BJ (cell line): Measurements from ENCODE around the gene NPHP4. TPM values are rescaled to one million over a fixed set of nuclear protein-coding genes. Genes with fewer than 3 reads are reported as not detected.

ENCODE experiments used
- CTCF ChIA-PET: fragments of 350-600 bp; formaldehyde crosslinking; extraction: SDS; loops from one replicate; lab custom pipeline; 2021; ENCODE audit warnings: antibody characterized with exemption, inconsistent platforms; lab: Yijun Ruan, JAX
- POLR2A ChIA-PET: fragments of 300-600 bp; sonication (Branson Sonifier 250); formaldehyde crosslinking; extraction: SDS; loops from one replicate; lab custom pipeline; 2021; ENCODE audit warnings: antibody characterized with exemption; lab: Charles Lee
- DNase-seq: peaks from one replicate; pipeline ENCODE4 v3.0.0-alpha.2; 2011; ENCODE audit warnings: low read depth
- H3K27me3 ChIP-seq: 2 replicates; pipeline ENCODE4 v1.6.0; 2011; ENCODE audit warnings: low read length; ENCODE audit not compliant: control insufficient read depth, insufficient read depth
- H3K36me3 ChIP-seq: 2 replicates; pipeline ENCODE4 v1.5.1; 2011; ENCODE audit warnings: low read length; ENCODE audit not compliant: control insufficient read depth, insufficient read depth
- H3K4me3 ChIP-seq: 2 replicates; pipeline ENCODE4 v1.5.1; 2011; ENCODE audit warnings: low read depth, mild to moderate bottlenecking, control low read depth, low read length
- polyA plus RNA-seq: library from polyadenylated mRNA; depleted of rRNA; stranded (reverse); fragments of >200 nt; gene quantifications from 2 replicates; pipeline ENCODE4 v1.2.3, GENCODE V29; 2011
- TF ChIP-seq, protein P1 (sequence below): IDR thresholded peaks from 2 replicates; pipeline ENCODE4 v1.5.1; 2011; ENCODE audit warnings: low read depth, mild to moderate bottlenecking, control low read depth, inconsistent platforms, low read length, moderate library complexity; ENCODE audit not compliant: insufficient read depth

The NPHP4 gene
- polyA plus RNA-seq, 1 experiment, result 4.3 TPM

DNA sequence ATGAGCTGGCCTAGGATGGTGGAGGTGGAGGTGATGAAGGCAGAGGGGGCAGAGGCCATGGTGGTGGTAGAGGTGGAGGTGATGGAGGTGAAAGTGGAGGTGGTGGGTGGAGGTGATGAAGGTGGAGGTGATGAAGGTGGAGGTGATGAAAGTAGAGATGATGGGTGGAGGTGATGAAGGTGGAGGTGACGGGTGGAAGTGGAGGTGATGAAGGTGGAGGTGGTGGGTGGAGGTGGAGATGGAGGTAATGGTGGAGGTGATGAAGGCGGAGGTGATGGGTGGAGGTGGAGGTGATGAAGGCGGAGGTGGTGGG lies 19.7 kb upstream of the NPHP4 start:
- CTCF ChIA-PET, result no interaction called here
- no peak for DNase-seq
- H3K4me3 ChIP-seq, result no peak overlapping the region
- TF ChIP-seq, protein P1, sequence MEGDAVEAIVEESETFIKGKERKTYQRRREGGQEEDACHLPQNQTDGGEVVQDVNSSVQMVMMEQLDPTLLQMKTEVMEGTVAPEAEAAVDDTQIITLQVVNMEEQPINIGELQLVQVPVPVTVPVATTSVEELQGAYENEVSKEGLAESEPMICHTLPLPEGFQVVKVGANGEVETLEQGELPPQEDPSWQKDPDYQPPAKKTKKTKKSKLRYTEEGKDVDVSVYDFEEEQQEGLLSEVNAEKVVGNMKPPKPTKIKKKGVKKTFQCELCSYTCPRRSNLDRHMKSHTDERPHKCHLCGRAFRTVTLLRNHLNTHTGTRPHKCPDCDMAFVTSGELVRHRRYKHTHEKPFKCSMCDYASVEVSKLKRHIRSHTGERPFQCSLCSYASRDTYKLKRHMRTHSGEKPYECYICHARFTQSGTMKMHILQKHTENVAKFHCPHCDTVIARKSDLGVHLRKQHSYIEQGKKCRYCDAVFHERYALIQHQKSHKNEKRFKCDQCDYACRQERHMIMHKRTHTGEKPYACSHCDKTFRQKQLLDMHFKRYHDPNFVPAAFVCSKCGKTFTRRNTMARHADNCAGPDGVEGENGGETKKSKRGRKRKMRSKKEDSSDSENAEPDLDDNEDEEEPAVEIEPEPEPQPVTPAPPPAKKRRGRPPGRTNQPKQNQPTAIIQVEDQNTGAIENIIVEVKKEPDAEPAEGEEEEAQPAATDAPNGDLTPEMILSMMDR, result no peak
- POLR2A ChIA-PET, result no interaction called here
- H3K27me3 ChIP-seq, result no peaks in the 10 kb centered on the region
- H3K36me3 ChIP-seq, result no peaks in the 10 kb centered on the region; the same call in 1 of the 2 replicates

DNA sequence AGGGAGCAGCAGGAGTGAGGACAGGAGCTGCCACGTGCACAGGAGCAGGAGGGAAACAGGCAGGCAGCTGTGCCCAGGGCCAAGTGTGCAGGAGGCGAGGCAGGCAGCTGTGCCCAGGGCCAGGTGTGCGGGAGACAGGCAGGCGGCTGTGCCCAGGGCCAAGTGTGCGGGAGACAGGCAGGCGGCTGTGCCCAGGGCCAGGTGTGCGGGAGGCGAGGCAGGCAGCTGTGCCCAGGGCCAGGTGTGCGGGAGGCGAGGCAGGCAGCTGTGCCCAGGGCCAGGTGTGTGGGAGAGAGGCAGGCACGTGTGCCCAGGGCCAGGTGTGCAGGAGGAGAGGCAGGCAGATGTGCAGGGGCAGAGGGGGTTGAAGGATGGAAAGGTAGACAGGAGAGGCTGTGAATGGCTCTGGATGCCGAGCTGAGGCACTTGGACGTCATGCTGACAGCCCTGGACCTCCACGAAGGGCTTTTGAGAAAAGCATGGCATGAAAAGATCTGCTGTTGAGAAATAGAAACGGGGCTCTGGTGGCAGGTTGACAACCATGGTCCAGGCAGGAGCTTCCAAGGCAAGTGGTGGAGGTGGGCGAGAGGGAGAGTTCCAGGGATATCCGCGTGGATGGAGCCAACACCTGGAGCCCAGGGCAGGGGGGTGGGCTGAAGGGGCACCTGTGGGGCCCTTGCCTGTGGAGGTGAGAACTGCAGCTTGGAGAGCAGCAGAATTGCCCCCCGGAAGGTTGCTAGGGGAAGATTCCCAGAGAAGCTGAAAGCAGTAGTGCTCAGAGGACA lies 19.1 kb upstream of the NPHP4 start:
- H3K36me3 ChIP-seq, result no peaks in the 10 kb centered on the region; the same call in 1 of the 2 replicates
- H3K4me3 ChIP-seq, result no peak overlapping the region
- ChIA-PET CTCF (interaction anchor here (1.9 kb wide), 1 partner anchor 18 kb away, joined by 4 read pairs; no protein-coding TSS in a partner anchor), POLR2A (interaction anchor here (0.6 kb wide), 1 partner anchor 19 kb away, joined by 3 read pairs; no protein-coding TSS in a partner anchor)
- no peak for DNase-seq
- no peaks in the 10 kb centered on the region for H3K27me3 ChIP-seq
- TF ChIP-seq, protein P1, result no peak

DNA sequence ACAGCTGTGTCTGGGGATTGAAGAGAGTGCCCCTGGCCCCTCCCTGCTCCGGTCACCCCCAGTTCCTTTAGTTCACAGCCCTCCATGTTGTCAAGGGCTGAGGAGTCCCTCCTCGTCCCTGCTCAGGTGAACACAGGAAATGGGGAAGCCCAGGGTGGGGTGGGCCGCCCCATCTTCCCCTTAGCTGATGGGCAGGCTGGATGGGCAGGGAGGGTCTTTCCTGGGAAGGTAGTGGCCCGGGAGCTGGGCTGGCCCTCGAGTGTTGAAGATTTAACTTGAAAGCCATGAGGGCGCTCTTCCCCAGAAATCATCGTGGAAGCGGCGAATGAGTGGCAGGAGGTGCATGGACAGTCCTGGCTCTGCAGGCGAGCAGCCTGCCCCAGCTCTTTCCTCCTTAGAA lies 18.3 kb upstream of the NPHP4 start:
- TF ChIP-seq, protein P1, result no peak
- Histone ChIP-seq H3K36me3 (no peaks in the 10 kb centered on the region; the same call in 1 of the 2 replicates), H3K4me3 (no peak overlapping the region), H3K27me3 (no peaks in the 10 kb centered on the region)
- CTCF ChIA-PET, result interaction anchor here (1.9 kb wide), 1 partner anchor 17 kb away, joined by 4 read pairs; no protein-coding TSS in a partner anchor
- POLR2A ChIA-PET, result interaction anchor here (0.6 kb wide), 1 partner anchor 18 kb away, joined by 3 read pairs; no protein-coding TSS in a partner anchor
- DNase-seq, result no peak

DNA sequence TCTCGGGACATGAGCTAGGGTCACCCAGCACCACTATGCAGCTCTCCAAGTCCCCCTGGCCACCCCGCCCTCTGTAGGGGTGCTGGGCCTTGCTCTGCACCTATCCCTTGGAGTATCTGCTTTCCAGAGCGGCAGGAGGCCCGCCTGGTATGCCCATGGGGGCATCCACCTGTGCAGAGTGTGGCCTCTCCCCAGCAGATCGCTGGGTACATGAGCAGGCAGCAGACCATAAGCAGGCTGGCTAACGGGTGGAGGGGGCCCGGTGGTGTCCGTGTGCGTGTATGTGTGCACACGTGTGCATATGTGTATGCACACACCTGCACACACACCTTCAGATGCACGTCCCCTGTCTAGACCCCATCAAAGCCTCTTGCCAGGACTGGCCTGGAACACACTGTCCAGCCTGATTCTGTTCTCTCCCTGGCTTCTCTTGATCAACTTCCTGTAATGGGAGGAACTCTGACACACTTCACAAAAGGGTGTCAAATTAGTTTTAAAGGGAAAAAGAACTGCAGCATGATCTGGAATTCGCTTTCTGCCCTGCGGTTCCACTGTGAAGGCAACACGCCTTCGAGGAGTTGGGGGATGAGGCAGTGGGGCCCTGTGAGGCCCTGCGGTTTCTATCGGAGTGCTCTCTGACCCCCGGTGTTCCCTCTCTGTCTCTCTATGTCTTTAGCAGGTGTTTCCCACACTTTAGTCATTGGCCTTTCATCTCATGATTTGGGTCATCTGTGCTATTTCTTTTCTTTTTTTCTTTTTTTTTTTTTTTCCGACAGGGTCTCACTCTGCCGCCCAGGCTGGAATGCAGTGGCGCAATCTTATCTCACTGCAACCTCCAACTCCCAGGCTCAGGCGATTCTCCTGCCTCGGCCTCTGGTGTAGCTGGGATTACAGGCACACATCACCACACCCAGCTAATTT lies 17.2 kb upstream of the NPHP4 start:
- TF ChIP-seq, protein P1, result no peak
- Histone ChIP-seq H3K27me3 (no peaks in the 10 kb centered on the region), H3K4me3 (no peak overlapping the region), H3K36me3 (no peaks in the 10 kb centered on the region)
- DNase-seq, result no peak
- ChIA-PET CTCF (interaction anchor here (1.4 to 1.9 kb wide), 2 partner anchors 11 to 16 kb away, joined by 3 to 4 read pairs; no protein-coding TSS in a partner anchor), POLR2A (no interaction called here)

DNA sequence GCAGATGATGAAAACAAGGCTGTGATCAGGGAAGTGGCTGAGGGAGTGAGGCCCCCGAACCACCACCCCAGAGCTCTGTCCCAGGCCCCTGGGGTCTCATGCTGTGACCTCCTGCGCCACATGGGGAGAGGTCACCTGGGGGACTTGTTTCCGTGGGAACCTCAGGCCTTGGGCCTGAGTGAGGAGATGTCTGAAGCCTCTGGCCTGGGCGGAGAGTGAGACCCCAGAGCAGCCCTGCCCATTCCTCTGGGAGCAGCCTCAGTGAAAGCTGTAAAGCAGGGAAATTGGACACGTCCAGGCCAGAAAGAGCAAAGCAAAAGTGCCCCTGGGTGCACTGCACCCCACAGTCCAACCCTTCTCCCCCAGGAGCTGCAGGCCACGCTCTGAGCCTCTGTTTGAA lies 16.5 kb upstream of the NPHP4 start:
- TF ChIP-seq, protein P1, result no peak
- no peaks in the 10 kb centered on the region for H3K36me3 ChIP-seq
- CTCF ChIA-PET, result interaction anchor here (1.4 kb wide), 1 partner anchor 12 kb away, joined by 3 read pairs; no protein-coding TSS in a partner anchor
- no peak for DNase-seq
- H3K4me3 ChIP-seq, result no peak overlapping the region
- no peaks in the 10 kb centered on the region for H3K27me3 ChIP-seq
- POLR2A ChIA-PET, result no interaction called here
